ENCODE results near the gene C16orf89.

DNA sequence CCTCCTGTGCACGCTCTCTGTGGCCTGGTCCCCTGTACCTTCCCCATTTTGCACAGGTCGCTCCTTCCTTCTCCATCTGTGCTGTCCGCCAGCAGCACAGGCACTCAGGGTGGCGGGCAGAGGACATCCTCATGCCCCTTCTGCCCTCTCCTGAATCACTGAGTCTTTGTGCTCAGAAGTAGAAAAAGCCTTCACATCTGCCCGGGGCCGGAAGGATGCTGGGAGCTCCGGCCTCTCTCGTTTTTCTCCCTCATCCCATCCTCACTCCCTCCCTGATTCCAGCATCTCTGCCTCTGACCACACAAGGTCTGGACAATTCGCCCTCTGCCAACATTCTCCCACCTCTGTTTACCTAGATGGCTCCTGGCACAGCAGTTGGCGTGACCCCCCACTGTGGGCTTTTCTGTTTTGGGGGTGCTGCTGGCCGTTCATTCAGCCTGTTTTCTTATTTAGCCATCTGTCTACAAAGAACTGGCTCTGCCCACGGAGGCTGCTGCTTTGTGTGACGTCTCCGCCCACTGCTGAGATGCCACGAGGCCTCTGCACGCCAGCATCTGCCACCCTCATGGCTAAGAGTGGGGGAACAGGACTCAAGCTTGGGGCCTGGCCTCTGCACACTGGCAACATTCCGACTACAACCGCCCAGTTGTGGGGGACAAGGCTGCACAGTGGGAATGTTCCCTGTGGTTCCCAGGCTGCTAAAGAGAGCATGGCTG, 70.9 kb downstream of the C16orf89 start:
- TF ChIP-seq ZFP30 (CRISPR knock-in tag; IDR thresholded peaks at IDR 0.05) = no peak
- no peak for TF ChIP-seq ZNF8 (CRISPR knock-in tag; IDR thresholded peaks at IDR 0.05)
- no peak for TF ChIP-seq ARNTL (CRISPR knock-in tag; IDR thresholded peaks at IDR 0.05; ENCODE audit: borderline replicate concordance, low read depth)
